Pulmonary artery endothelial cell (primary cell): ENCODE data around the gene NSFL1C. TPM values are rescaled to one million over a fixed set of nuclear protein-coding genes. Genes with fewer than 3 reads are reported as not detected.
A peak's percentile ranks its signal among the peaks of the same experiment; 100 is the strongest.

Source experiments
- DNase-seq: peaks from one replicate; pipeline ENCODE4 v3.0.0-alpha.2; 2011; ENCODE audit warnings: low read depth, low spot score
- total RNA-seq: library from RNA; depleted of rRNA; stranded (reverse); fragments of >200 nt; gene quantifications from 2 replicates; pipeline ENCODE4 v1.2.3, GENCODE V29; 2014

NSFL1C gene
- total RNA-seq, 1 donor from 2014 or later, result 34.4 TPM

DNA sequence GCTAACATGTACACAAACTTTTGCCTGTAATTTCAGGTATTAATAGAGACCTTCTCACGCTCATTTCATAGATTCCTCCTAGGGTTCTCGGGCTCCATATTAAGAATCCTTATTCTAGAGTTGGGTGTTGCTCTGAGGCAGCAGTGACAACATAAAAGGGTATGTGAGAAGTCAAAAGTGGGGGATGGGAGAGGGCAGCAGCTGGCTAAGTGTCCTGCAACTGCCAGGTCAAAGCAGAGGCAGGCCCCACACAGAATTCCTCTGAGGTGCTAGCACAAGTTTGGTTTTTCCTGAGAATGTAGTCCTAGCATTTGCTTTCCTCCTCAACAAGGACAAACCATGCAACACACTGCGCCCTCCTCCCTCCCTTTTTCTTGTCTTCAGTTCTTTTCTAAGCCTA is 4.6 kb downstream of the NSFL1C start:
- DNase-seq, result no peak

- no peak for DNase-seq
These were observed 6.4 kb downstream of the NSFL1C start for GRCh38 chr20:1460275-1460674.

DNA sequence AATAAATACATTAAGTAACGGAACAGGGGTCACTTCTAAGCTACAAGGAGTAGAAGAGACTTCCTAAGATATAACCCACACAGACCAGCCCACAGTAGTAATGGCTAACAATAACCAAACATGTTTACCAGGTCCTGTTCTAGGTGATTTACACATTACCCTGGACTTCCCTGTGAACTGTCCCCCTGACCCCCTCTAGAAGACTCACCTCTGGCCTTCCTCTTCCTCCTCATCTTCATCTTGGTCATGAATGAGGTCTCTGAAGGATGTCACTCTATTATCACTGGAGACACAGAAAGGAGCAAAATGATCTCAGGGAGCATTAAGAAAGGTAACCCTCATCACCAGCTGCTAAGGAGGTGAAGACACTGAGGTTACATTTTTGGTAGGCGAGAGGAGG is 8.7 kb downstream of the NSFL1C start:
- DNase-seq, result no peak

DNA sequence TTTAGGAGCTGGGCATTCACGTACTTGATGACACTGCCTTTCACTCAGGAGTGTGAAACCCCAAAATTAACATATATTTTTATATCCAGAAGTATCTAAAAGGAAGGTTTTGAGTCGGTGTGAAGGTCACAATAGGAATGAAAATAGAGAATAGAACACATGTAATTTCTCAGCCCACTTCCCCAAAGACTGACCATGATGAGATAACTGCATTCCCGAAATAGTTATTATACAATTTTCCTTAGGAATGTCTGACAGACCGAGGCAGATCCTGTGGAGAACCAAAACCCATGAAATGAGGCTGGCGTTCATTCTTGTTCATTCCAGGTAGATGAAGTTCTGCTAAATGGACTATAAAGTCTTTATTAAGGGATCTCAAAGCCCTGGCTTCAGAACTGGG is 10.3 kb downstream of the NSFL1C start:
- DNase-seq, result no peak

DNA sequence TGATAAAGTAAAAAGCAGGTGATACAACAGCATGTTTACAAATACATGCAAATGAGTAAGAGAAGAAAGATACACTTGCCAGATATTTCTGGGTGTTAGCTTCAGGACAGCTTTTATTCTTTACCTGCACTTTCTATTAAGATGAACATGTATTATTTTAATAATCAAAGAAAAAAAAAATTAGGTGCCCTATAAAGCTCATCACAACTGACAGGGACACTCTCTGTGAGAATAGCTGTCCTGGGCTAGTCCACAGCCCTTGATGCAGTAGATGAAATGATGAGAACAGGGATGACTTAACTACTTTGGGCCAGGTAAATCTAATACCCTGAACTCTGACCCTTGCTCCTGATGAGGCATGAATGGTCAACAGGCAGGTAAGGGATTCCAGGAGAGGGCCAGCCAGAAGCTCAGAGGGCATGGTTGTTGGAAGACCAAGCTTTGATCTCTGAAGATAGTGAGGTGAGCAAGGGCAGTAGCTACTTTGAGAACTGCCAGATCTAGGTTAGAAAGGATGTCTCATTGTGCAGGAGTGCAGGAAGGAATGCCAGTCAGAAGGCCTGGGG is 15.6 kb downstream of the NSFL1C start:
- no peak for DNase-seq

GRCh38 chr20:1449370-1449769 is 17.3 kb downstream of the NSFL1C start:
- no peak for DNase-seq

DNA sequence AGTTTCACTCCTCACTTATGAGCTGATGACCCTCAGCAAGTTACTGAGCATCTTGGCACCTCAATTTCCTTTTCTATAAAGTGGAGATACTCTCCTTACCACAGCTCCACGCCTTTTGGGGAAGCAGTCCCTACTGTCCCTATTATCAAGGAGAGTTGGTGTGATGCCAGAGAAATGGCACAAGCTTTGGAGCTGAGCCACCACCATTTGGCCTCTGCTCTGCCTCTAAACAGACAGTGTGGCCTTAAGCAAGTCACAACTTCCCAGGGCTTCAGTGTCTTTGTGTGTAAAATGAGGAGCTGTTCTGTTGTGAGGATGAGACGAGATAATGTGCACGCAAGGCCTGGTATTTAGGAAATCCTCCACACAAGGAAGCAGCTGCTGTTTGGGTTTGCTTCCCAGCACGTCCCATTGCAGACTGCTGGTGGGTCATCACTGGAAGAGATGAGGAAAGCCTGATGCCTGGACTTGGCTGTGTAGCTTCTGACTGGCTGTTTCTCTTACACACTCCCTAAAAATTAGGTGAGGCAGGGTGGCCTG is 18.5 kb downstream of the NSFL1C start:
- no peak for DNase-seq

DNA sequence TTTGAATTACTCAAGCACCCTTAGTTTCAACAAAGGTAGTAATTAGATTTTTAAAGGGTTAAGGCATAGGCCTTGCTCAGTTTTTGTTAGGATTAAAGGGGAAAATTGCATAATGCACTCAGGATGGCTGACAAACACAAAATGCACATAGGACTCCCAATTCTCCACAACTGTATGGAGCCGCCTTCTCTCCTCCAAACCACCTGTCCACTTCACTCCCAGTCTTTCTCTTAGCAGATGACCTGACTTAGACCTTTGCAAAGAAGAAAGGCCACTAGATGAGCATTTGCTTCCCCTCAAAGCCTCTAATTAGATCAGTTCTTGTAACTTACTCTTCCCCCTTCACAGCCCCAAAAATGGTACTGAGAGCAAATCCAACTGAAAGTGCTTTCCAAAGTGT is 20.1 kb downstream of the NSFL1C start:
- no peak for DNase-seq

- no peak for DNase-seq
These were observed 23.6 kb downstream of the NSFL1C start for GRCh38 chr20:1443085-1443484.

DNA sequence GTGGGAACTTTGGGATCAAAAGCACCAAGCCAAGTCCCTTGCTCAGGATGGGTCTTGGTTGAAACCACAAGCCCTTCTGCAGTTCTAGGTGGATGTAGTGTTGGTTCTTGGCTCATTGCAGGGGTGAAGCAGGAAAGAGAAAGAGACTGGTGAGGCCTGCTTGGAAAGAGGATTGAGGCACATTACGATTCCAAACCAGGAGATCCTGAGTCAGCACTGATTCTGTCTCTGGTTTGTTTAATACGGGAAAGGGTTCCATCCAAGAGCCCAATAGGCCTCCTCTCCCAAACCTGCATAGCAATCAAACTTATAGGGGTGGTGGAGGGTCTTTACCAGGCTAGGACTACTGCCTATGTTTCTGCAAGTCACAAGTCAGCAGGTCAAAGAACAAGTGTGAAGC is 24.3 kb downstream of the NSFL1C start:
- DNase-seq, result no peak

DNA sequence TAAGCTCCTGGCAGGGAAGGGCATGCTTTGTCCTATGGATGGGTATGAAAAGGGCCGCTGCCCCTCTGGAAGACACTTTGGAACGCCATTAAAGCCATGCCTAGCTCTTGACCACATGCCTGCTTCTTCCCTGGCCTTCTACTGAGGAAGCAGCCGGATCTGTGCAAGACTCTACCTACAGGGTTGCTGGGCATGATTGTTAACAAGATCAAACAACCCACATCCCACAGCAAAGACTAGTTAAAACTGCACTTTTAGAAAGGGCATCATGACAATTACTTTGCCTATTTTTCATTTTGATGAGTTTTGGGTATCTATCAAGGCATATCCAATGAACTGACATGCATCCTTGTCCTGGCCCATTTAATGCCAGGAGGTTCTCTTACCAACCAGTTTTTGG is 25.5 kb downstream of the NSFL1C start:
- DNase-seq, result no peak

- DNase-seq, result no peak
These were observed 26.6 kb downstream of the NSFL1C start for GRCh38 chr20:1440024-1440423.

DNA sequence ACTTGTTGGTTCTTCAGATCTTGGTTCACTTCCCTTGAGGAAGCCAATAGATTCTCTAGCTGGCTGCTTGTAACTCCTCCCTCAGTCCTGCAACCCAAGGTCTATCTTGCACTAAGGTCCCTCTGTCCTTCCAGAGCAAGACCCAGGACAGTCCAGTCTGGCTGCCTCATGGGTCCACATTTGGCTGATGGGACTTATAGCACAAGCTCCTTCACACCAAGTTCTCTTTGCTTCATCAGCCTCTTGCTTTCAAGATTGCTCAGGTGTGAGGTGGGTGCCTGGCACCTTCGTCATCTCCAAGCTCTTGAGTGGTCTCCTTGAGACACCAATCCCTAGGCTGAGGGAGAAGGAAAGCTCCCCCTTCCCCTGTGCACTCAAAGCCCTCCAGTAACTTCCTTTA is 28.3 kb downstream of the NSFL1C start:
- no peak for DNase-seq

DNA sequence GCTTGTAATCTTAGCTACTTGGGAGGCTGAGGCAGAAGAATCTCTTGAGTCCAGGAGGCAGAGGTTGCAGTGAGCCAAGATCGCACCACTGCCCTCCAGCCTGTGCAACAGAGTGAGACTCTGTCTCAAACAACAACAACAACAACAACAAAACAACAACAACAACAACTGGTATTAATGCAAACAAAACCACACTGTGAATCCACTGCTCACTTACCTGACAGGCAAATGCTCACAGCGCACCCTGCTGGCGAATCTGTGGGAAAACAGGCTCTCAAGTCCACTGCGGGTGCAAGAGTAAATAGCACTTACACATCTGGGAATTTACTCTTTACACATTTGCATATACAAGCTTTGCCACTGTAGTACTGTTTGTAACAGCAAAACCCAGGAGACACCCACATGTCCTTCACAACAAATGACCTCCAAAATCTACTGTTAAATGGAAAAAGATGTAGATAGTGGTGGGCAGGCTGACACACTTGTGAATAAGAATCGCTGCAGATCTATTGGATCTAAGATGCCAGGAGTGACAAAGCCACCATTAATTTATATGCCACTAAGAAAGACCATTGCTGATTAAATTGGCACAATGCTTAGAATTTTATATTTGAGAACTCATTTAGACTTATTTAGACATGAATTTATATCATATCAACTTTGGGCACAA is 29.3 kb downstream of the NSFL1C start:
- DNase-seq, result peak; percentile 67

- DNase-seq, result no peak
These were observed 30.4 kb downstream of the NSFL1C start for GRCh38 chr20:1436263-1436662.

DNA sequence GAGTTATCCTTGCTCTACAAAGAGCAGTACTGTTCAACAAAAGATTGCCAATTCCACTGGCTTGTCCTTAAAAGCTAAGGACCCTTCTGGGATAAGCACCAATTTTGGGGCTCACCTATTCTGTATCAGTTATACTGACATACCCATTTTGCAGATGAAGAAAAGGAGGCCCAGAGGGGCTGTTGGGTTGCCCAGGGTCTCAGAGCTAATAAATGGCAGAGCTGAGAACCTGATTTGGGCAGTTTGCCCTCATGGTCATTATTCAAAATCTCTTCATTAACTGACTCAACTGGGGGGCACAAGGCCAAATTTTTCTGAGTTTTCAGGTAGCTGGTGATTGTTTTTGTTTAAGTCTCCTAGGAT is 31.3 kb downstream of the NSFL1C start:
- no peak for DNase-seq

DNA sequence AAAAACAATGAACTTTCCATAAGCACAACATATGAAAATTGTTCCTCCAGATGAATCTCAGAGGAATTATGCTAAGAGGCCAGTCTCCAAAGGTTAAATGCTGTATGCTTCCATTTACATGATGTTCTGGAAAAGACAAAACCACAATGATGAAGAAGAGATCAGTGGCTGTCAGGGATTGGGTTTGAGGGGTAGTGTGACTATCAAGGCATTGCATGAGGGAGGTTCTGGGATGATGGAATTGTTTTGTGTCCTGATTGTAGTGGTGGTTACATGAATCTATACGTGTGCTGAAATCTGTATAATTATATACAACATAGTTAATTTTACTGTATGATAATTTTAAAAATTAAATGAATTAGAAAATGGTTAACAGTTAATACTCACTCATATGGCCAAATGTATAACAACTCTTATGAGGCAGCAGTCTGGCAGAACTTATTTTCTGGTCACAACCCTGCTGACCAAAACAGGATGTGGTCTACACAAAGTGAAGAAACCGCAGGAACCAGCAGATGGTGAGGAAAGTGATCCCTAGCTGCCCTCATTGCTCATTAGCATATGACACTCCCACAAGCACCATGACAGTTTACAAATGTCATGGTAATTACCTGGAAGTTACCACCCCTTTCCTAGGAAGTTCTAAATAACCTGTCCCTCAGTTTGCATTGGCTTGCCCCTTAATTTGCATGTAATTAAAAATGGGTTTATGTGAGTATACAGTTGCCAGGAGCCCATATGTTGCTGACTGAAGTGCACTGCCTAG is 31.9 kb downstream of the NSFL1C start:
- DNase-seq, result peak; percentile 80

DNA sequence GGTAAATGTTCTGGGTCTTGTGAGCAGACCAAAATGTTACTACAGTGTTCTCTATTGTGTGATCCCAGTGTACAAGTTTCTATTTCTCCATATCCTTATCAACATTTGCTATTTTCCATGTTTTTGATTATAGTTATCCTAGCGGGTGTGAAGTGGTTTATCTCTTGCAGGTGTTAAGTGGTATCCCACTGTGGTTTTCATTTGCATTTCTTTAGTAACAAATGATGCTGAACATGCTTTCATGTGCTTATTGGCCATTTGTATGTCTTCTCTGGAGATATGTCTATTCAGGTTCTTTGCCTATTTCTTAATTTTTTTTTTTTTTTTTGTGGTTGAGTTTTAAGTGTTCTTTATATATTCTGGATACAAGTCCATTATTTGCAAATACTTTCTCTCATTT is 35.5 kb downstream of the NSFL1C start:
- DNase-seq, result no peak

DNA sequence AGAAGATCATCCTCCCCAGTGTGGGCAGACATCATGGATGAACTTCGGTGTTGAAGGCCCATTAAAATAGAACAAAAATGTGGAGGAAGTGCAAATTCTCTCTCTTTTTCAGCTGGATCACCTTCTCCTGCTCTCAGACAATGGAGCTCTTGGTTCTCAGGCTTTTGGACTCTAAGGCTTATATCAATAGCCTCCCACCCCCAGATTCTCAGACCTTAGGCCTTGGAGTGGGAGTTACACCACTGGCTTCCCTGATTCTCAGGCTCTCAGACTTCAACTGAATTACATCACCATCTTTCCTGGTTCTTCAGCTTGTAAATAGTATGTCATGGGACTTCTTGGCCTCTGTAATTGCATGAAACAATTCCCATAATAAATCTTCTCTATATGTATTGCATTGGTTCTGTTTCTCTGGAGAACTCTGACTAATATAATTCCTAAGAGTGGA is 36.6 kb downstream of the NSFL1C start:
- no peak for DNase-seq

- DNase-seq, result no peak
These were observed 37.4 kb downstream of the NSFL1C start for GRCh38 chr20:1429143-1429728.

DNA sequence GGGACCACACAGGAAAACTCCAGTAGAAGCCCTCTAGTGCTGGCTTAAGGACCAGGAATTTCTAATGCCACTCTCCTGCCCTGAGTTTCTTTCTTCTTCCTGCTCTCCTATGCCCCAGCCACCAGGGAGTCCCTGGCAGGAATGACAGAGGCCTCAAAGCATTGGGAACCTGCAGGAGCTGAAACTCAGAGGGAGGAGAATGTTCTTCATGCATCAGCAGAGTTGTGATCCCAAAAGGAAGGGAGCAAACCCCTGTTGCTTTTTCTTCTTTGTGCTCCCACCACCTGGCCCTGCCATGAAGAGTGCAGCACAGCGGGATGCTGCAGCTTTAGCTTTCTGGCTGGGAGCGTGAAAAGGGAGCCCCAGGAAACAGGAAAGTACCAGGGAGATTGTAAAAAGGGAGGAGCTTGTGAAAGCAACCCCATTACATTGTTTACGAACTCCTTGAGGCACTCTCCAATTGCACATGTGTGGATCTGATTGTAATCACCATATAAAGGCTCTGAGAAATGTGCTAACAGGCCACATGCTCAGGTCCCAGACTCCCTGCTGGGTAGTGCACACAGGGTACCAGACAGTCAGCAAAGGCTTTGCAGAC is 39.1 kb downstream of the NSFL1C start:
- DNase-seq, result no peak
